Neural progenitor cell (in vitro differentiated cells): ENCODE results near the gene NXF2B. TPM values are rescaled to one million over a fixed set of nuclear protein-coding genes. Genes with fewer than 3 reads are reported as not detected.
"Not testable (repeated sequence)": the region's sequence is repeated elsewhere in the genome, so short reads cannot be mapped to it uniquely, and the experiment has no call there.

Experiments used
- DNase-seq: peaks from one replicate; pipeline ENCODE4 v3.0.0-alpha.2; 2016; ENCODE audit warnings: low spot score
- H2AFZ ChIP-seq: fragments of 200-600 bp; sonication (generic); replicated peaks from 2 replicates; pipeline ENCODE4 v1.6.1; 2016; ENCODE audit warnings: antibody characterized with exemption
- H3F3A ChIP-seq: fragments of 200-600 bp; sonication (generic); 2 replicates; pipeline ENCODE4 v1.6.1; 2016; ENCODE audit warnings: antibody characterized with exemption, low read depth
- H3K27ac ChIP-seq: fragments of 200-600 bp; sonication (generic); 2 replicates; pipeline ENCODE4 v1.5.1; 2016; ENCODE audit warnings: mild to moderate bottlenecking
- H3K27me3 ChIP-seq: fragments of 200-600 bp; sonication (generic); 2 replicates; pipeline ENCODE4 v1.6.1; 2016; ENCODE audit warnings: mild to moderate bottlenecking, moderate library complexity
- H3K36me3 ChIP-seq: fragments of 200-600 bp; sonication (generic); 2 replicates; pipeline ENCODE4 v1.5.1; 2016
- H3K4me1 ChIP-seq: fragments of 200-600 bp; sonication (generic); 2 replicates; pipeline ENCODE4 v1.6.1; 2016; ENCODE audit warnings: mixed run types
- H3K4me2 ChIP-seq: fragments of 200-600 bp; sonication (generic); 2 replicates; pipeline ENCODE4 v1.6.1; 2016
- H3K4me3 ChIP-seq: fragments of 200-600 bp; sonication (generic); 2 replicates; pipeline ENCODE4 v1.5.1; 2016
- H3K79me2 ChIP-seq: fragments of 200-600 bp; sonication (generic); 2 replicates; pipeline ENCODE4 v1.6.1; 2016; ENCODE audit warnings: low read depth
- H3K9ac ChIP-seq: fragments of 200-600 bp; sonication (generic); 2 replicates; pipeline ENCODE4 v1.6.1; 2016
- H3K9me3 ChIP-seq: fragments of 200-600 bp; sonication (generic); 2 replicates; pipeline ENCODE4 v1.5.1; 2016; ENCODE audit warnings: low read depth
- H4K20me1 ChIP-seq: fragments of 200-600 bp; sonication (generic); 2 replicates; pipeline ENCODE4 v1.6.1; 2016; ENCODE audit warnings: low read depth
- H3K27ac Mint-ChIP-seq: 3 replicates; pipeline ENCODE4 v1.8.0; 2021; ENCODE audit warnings: mixed read lengths
- H3K27me3 Mint-ChIP-seq: 2 replicates; pipeline ENCODE4 v1.8.0; 2022; ENCODE audit warnings: low read depth, mild to moderate bottlenecking, inconsistent platforms, moderate library complexity, mixed read lengths; ENCODE audit not compliant: insufficient read depth
- H3K36me3 Mint-ChIP-seq: 3 replicates; pipeline ENCODE4 v1.8.0; 2021; ENCODE audit warnings: mixed read lengths
- H3K4me1 Mint-ChIP-seq: 3 replicates; pipeline ENCODE4 v1.8.0; 2021; ENCODE audit warnings: mixed read lengths
- H3K4me3 Mint-ChIP-seq: 3 replicates; pipeline ENCODE4 v1.8.0; 2021; ENCODE audit warnings: mild to moderate bottlenecking, moderate library complexity, mixed read lengths
- H3K9me3 Mint-ChIP-seq: 3 replicates; pipeline ENCODE4 v1.8.0; 2020; ENCODE audit warnings: mixed read lengths
- total RNA-seq: library from RNA; depleted of rRNA; stranded (reverse); fragments of >200 nt; gene quantifications from 2 replicates; pipeline ENCODE4 v1.2.3, GENCODE V29; 2015; ENCODE audit warnings: low replicate concordance

NXF2B gene, protein sequence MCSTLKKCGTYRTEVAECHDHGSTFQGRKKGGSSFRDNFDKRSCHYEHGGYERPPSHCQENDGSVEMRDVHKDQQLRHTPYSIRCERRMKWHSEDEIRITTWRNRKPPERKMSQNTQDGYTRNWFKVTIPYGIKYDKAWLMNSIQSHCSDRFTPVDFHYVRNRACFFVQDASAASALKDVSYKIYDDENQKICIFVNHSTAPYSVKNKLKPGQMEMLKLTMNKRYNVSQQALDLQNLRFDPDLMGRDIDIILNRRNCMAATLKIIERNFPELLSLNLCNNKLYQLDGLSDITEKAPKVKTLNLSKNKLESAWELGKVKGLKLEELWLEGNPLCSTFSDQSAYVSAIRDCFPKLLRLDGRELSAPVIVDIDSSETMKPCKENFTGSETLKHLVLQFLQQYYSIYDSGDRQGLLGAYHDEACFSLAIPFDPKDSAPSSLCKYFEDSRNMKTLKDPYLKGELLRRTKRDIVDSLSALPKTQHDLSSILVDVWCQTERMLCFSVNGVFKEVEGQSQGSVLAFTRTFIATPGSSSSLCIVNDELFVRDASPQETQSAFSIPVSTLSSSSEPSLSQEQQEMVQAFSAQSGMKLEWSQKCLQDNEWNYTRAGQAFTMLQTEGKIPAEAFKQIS
- total RNA-seq: 0.96 and 2.2 TPM in 2 replicates

DNA sequence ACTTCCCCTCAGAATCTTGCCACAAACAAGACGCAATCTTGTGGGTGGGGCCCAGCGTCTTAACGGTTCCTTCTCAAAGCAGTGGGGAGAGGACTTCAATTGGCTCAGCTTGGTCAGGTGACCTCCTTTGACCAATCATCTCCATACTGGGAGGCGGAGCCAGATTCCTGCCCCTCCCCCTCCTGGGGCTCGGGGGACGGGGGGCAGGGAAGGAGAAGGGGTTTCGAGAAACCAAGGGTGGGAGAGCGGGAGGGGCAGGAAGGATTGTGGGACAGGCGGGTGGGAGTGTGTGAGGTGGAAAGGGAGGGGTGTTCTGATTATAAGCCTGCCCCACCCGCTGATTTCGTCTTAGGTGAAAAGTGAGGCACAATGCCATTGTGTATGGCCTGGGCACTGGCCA, at the start of gene NXF2B:
TSS of gene NXF2B (minus strand) at position 101 of the 400 bp plus-strand sequence. CDS start 59,972 bp downstream, outside the sequence.
- not testable (repeated sequence) for H3K9ac ChIP-seq, H3F3A ChIP-seq, H3K27ac ChIP-seq, H3K4me3 Mint-ChIP-seq, H2AFZ ChIP-seq, H3K36me3 Mint-ChIP-seq, H4K20me1 ChIP-seq, H3K27me3 ChIP-seq, DNase-seq, H3K4me1 Mint-ChIP-seq, H3K4me1 ChIP-seq, H3K27ac Mint-ChIP-seq, H3K9me3 ChIP-seq, H3K9me3 Mint-ChIP-seq, H3K4me2 ChIP-seq, H3K27me3 Mint-ChIP-seq, H3K4me3 ChIP-seq, H3K36me3 ChIP-seq, H3K79me2 ChIP-seq

DNA sequence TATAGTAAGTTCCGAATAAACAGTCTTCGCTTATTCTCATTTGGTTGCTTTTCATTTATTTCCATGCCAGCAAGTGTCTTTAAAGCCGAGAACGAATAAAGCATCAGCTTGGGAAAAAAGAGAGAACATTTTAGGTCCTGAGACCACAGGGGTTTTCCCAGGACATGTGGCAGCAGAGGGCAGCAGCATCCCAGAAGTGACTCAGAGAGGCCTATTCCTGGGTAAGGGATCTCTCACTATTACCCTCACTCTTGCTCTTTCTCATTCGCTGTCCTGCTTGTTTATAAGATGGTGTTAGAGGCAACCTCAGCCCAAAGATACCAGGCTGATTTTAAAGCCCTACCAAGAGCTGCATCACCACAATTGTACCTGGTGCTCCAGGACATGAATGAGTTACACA, 39.0 kb upstream of the NXF2B start:
- H3K27ac Mint-ChIP-seq, DNase-seq, H3K27me3 ChIP-seq, H4K20me1 ChIP-seq, H3K4me3 ChIP-seq, H3K9ac ChIP-seq, H3K4me1 ChIP-seq, H3F3A ChIP-seq, H3K27ac ChIP-seq, H3K79me2 ChIP-seq, H3K9me3 ChIP-seq, H3K36me3 ChIP-seq, H3K27me3 Mint-ChIP-seq, H3K4me3 Mint-ChIP-seq, H3K36me3 Mint-ChIP-seq, H2AFZ ChIP-seq, H3K4me2 ChIP-seq, H3K4me1 Mint-ChIP-seq, H3K9me3 Mint-ChIP-seq: not testable (repeated sequence)

DNA sequence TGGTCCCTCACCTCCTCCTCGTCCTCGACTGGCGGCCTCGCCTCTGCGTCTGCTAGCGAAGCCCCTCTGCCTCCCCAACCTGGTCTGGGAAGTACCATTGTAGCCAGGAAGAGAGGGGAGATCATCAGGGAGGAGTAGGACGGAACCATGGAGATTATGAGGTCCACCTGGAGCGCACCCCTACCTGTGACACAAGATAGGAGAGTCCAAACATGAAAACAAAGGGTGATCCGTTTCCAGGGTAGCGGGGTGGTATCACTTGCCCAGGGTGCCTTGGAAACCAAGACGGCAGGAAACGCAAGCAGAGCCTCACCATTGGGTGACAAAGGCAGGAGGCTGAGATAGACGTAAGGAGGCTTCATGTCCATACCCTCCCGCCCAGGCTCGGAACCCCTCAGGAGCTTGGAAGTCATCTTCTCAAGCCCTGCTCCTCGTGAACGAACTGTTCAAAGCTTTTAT, 32.0 kb upstream of the NXF2B start, which contains the start of gene TCP11X2:
TSS of gene TCP11X2 (minus strand) at position 51 of the 459 bp plus-strand sequence.
- not testable (repeated sequence) for H3F3A ChIP-seq, H3K27me3 Mint-ChIP-seq, H3K36me3 ChIP-seq, H3K36me3 Mint-ChIP-seq, H3K27ac Mint-ChIP-seq, H3K4me3 Mint-ChIP-seq, H3K9me3 Mint-ChIP-seq, H3K4me2 ChIP-seq, DNase-seq, H3K9me3 ChIP-seq, H3K4me1 Mint-ChIP-seq, H3K27ac ChIP-seq, H4K20me1 ChIP-seq, H3K4me3 ChIP-seq, H3K27me3 ChIP-seq, H3K79me2 ChIP-seq, H3K4me1 ChIP-seq, H3K9ac ChIP-seq, H2AFZ ChIP-seq

DNA sequence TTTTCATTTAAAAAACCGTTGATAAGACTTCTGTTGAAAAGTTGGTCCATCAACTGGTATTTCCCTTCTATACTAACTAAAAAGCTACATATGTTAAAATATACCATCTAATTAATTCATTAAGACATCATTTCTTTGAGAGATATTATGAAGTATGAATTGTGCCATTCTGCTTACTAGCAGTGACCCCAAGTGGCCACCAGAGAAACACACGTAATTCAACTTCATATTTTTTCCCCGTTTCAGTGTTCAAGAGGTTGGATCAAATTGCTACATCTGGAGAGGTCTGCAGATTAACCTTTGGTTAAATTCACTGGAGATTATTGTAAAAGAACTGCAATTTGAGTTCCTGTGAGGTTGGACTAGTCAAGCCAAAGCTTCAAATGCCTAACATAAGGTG, 30.4 kb upstream of the NXF2B start:
- H3K79me2 ChIP-seq, H3K9ac ChIP-seq, H3K9me3 Mint-ChIP-seq, H3K4me1 ChIP-seq, H3F3A ChIP-seq, H3K4me1 Mint-ChIP-seq, H3K9me3 ChIP-seq, H4K20me1 ChIP-seq, H3K36me3 Mint-ChIP-seq, H3K27ac Mint-ChIP-seq, H3K27ac ChIP-seq, H3K27me3 Mint-ChIP-seq, H3K4me3 Mint-ChIP-seq, H3K36me3 ChIP-seq, H3K4me3 ChIP-seq, H2AFZ ChIP-seq, H3K4me2 ChIP-seq, DNase-seq, H3K27me3 ChIP-seq: not testable (repeated sequence)

DNA sequence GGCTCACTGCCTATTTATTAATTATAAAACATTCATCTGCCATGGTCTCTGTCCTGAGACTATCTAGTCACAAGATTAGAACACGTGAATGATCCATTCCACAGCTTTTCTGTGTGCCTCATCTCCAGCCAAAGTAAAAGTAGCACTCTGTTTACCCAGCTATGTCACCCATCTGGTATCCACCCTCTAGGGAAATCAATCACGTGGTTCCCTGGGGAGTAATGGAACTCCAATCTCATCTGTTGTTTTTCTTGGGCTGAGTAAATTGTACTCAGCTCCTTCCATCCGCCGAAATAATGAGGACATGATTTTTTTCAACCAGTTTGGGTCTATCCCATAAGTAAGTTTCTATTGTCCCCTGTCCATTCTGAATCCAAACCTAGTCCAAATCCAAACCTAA, 18.8 kb upstream of the NXF2B start:
- not testable (repeated sequence) for H3K9ac ChIP-seq, H3K27me3 Mint-ChIP-seq, H3K27ac Mint-ChIP-seq, H3K4me3 Mint-ChIP-seq, H4K20me1 ChIP-seq, H3K4me1 Mint-ChIP-seq, H3K4me2 ChIP-seq, H3K9me3 ChIP-seq, H2AFZ ChIP-seq, H3K36me3 ChIP-seq, H3F3A ChIP-seq, H3K4me3 ChIP-seq, H3K27me3 ChIP-seq, H3K9me3 Mint-ChIP-seq, H3K36me3 Mint-ChIP-seq, H3K4me1 ChIP-seq, H3K27ac ChIP-seq, H3K79me2 ChIP-seq, DNase-seq

DNA sequence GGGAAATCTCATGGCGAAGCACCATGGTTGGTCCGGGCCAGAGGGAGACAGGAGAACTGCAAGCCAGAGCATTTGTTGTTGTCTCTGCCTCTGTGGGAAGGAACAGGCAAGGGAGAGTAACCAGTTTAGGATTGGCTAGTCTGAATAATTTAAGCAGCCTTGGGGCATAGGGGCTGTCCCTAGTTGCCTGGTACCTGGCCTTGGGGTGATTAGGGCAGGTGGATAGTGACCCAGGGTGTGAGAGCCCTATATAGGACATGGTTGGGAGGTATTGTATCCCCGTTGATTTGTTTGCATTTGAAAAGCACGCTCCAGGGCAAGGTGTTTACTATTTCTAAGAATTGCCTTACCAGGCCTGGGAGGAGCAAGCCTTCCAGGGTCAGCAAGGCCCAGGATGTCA, 25.3 kb downstream of the NXF2B start:
- H3K4me1 ChIP-seq, H3K9me3 Mint-ChIP-seq, H3K36me3 Mint-ChIP-seq, H3K9ac ChIP-seq, H3F3A ChIP-seq, H2AFZ ChIP-seq, H3K27me3 Mint-ChIP-seq, H3K79me2 ChIP-seq, H3K4me1 Mint-ChIP-seq, H4K20me1 ChIP-seq, H3K36me3 ChIP-seq, H3K27ac ChIP-seq, DNase-seq, H3K4me3 ChIP-seq, H3K4me3 Mint-ChIP-seq, H3K9me3 ChIP-seq, H3K27ac Mint-ChIP-seq, H3K27me3 ChIP-seq, H3K4me2 ChIP-seq: not testable (repeated sequence)
